Stomach (tissue), 9 donors: ENCODE measurements around the gene HYDIN. TPM values are rescaled to one million over a fixed set of nuclear protein-coding genes. Genes with fewer than 3 reads are reported as not detected.

ENCODE experiments used
- DNase-seq, 2 donors: peaks; one replicate each; pipeline versions ENCODE4 v3.0.0 to v3.0.0-alpha.2; 2013 to 2019
- H3K27ac ChIP-seq, 5 donors: fragments of 200-600 bp in 4 of 5; sonication (generic) in 4 of 5; one replicate each; pipeline ENCODE4 v1.5.1; 2013 to 2019; ENCODE audit warnings: mild to moderate bottlenecking in 1 of 5, moderate library complexity in 1 of 5
- H3K27me3 ChIP-seq, 3 donors: fragments of 200-600 bp; sonication (generic); one replicate each; pipeline ENCODE4 v1.5.1; 2017 to 2019; ENCODE audit warnings: mixed run types in 1 of 3
- H3K36me3 ChIP-seq, 4 donors: fragments of 200-600 bp; sonication (generic); 1 replicate in 3 of 4; 2 replicates in 1 of 4; pipeline ENCODE4 v1.5.1; 2016 to 2019
- H3K4me1 ChIP-seq, 4 donors: fragments of 200-600 bp; sonication (generic); one replicate each; pipeline ENCODE4 v1.5.1; 2016 to 2019
- H3K4me3 ChIP-seq, 4 donors: fragments of 200-600 bp; sonication (generic) in 3 of 4; one replicate each; pipeline ENCODE4 v1.5.1; 2016 to 2019; ENCODE audit warnings: mild to moderate bottlenecking in 1 of 4
- H3K9me3 ChIP-seq, 4 donors: fragments of 200-600 bp; sonication (generic); one replicate each; pipeline ENCODE4 v1.5.1; 2016 to 2019
- CTCF ChIP-seq, 7 experiments: fragments of 450-650 bp in 4 of 7; fragments of 200-600 bp in 3 of 7; sonication (generic) in 3 of 7; IDR thresholded peaks; one replicate each; pipeline ENCODE4 v1.5.1; 2016 to 2019; ENCODE audit warnings: antibody characterized with exemption in 7 of 7, control low read depth in 2 of 7, mild to moderate bottlenecking in 1 of 7
- EP300 ChIP-seq: sonication (generic); formaldehyde crosslinking; IDR thresholded peaks from one replicate; pipeline ENCODE4 v1.6.1; 2017; ENCODE audit warnings: antibody characterized with exemption
- POLR2A ChIP-seq, 4 donors: fragments of 450-650 bp; IDR thresholded peaks; one replicate each; pipeline ENCODE4 v1.6.1; 2016; ENCODE audit warnings: antibody characterized with exemption in 4 of 4, control low read depth in 2 of 4, mild to moderate bottlenecking in 1 of 4, moderate library complexity in 1 of 4
- POLR2AphosphoS5 ChIP-seq, 3 donors: sonication (generic); formaldehyde crosslinking; IDR thresholded peaks; one replicate each; pipeline ENCODE4 v1.6.1; 2016; ENCODE audit warnings: antibody characterized with exemption in 3 of 3
- WGBS, 5 donors: extraction: QIAGEN DNeasy Blood & Tissue Kit in 3 of 5; methylation state at CpG; one replicate each; pipeline versions ENCODE4 v1.1.5 to v1.1.7; 2013 to 2018; 5-methylcytosine and 5-hydroxymethylcytosine counted together
- intact Hi-C: fragments of 100-400 bp; cut with DNase I; formaldehyde crosslinking; loops from one replicate; pipeline ENCODE4 v1.15.1; 2023; ENCODE audit warnings: low total_unique reads
- polyA plus RNA-seq, 3 donors: library from polyadenylated mRNA; stranded (reverse); fragments of 200-250 nt; gene quantifications; one replicate each; pipeline ENCODE4 v1.2.3, GENCODE V29; 2013
- total RNA-seq, 5 donors: library from RNA; depleted of rRNA; stranded (reverse); fragments of >200 nt; gene quantifications; one replicate each; pipeline versions ENCODE4 v1.1.0 to v1.2.3, GENCODE V29; 2014 to 2016
- donor health status: healthy with polysubstance abuse.
- donor health status: Bipolar disorder and iron deficiency.
- donor health status: healthy.

Gene HYDIN
- total and polyA plus RNA-seq, 8 donors = 0.05 to 11.2 (median 0.58) TPM; not detected in 1

GRCh38 chr16:71225145-71225544 lies 5.4 kb downstream of the HYDIN start:
- 80 to 94% (median 90%) methylated on average over 3 of the region's 3 CpGs for WGBS, 5 donors
- Histone ChIP-seq H3K27me3 (peaks cover 0 to 8% (median 2%) of the 10 kb centered on the region in 3 donors), H3K27ac (no peak overlapping the region), H3K4me3 (no peak overlapping the region), H3K4me1 (no peaks in the 10 kb centered on the region), H3K36me3 (no peaks in the 10 kb centered on the region), H3K9me3 (peaks cover 5 to 65% (median 40%) of the 10 kb centered on the region in 4 donors)
- TF ChIP-seq POLR2A (IDR thresholded peaks at IDR 0.05) (no peak), CTCF (IDR thresholded peaks at IDR 0.05) (no peak), EP300 (no peak), POLR2AphosphoS5 (IDR thresholded peaks at IDR 0.05) (no peak)
- DNase-seq = no peak
- intact Hi-C loops = no loop called here

- no peaks in the 10 kb centered on the region for H3K36me3 ChIP-seq
- TF ChIP-seq CTCF (IDR thresholded peaks at IDR 0.05) = no peak
- no peak for TF ChIP-seq EP300
- no peak for TF ChIP-seq POLR2A (IDR thresholded peaks at IDR 0.05)
- TF ChIP-seq POLR2AphosphoS5 (IDR thresholded peaks at IDR 0.05) = no peak
- H3K4me3 ChIP-seq = no peak overlapping the region
- DNase-seq = no peak
- WGBS, 5 donors = 53 to 66% (median 59%) methylated on average over 4 of the region's 4 CpGs
- H3K9me3 ChIP-seq = peaks cover 0 to 24% (median 5%) of the 10 kb centered on the region in 4 donors
- H3K4me1 ChIP-seq = no peaks in the 10 kb centered on the region
- no peak overlapping the region for H3K27ac ChIP-seq
- intact Hi-C loops = loop anchor here (10.0 kb wide), 1 partner anchor 96 kb away; no protein-coding TSS in a partner anchor
- H3K27me3 ChIP-seq = no peaks in the 10 kb centered on the region
These were observed 12.1 kb downstream of the HYDIN start for GRCh38 chr16:71218306-71218963.

DNA sequence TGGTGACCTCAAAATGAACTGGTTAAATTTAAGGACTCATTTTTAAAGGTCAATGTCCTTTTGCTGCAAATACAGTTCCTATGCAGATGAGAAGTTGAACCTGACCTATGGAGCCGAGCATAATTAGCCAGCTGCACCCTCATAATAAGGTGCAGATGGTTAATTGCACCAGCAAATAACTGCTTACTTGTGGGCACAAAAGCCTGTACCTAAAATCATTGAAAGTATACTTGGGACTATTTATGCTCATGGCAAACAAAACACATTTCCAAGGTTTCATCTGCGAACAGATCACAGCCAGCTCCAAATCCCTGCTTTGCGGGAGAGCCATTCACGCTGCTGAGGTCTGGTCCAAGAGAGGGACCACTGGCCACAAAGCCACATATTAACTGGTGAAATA lies 13.0 kb downstream of the HYDIN start:
- intact Hi-C loops = loop anchor here (10.0 kb wide), 1 partner anchor 97 kb away; no protein-coding TSS in a partner anchor
- H3K4me1 ChIP-seq = no peaks in the 10 kb centered on the region
- no peaks in the 10 kb centered on the region for H3K36me3 ChIP-seq
- no peak overlapping the region for H3K27ac ChIP-seq
- no peak for DNase-seq
- H3K27me3 ChIP-seq = no peaks in the 10 kb centered on the region
- H3K4me3 ChIP-seq = no peak overlapping the region
- 66 to 85% (median 75%) methylated on average over 4 of the region's 4 CpGs for WGBS, 5 donors
- peaks cover 0 to 15% (median 5%) of the 10 kb centered on the region in 4 donors for H3K9me3 ChIP-seq
- TF ChIP-seq EP300 (no peak), POLR2A (IDR thresholded peaks at IDR 0.05) (no peak), CTCF (IDR thresholded peaks at IDR 0.05) (no peak), POLR2AphosphoS5 (IDR thresholded peaks at IDR 0.05) (no peak)

DNA sequence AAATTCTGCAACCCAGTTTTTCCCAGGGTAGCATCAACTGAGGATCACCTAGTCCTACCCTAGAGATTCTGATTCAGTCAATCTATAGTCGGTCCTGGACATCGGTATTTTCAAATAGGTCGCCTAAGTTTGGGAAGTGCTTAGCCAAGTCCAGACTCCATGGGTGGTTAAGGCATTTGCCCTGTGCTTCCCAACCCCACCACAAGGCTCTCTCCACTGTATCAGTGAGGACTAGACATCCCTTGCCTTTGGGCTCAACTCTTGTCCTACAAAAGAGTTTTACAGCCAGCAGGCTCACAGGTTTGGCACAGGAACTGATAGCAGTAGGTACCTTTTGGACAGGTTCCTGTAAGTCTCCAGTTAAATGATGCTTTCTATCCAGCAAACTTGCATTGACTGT lies 13.8 kb downstream of the HYDIN start:
- no peak for TF ChIP-seq EP300
- TF ChIP-seq POLR2A (IDR thresholded peaks at IDR 0.05) = no peak
- no peak for TF ChIP-seq CTCF (IDR thresholded peaks at IDR 0.05)
- TF ChIP-seq POLR2AphosphoS5 (IDR thresholded peaks at IDR 0.05) = no peak
- Histone ChIP-seq H3K9me3 (peaks cover 0 to 7% (median 2%) of the 10 kb centered on the region in 4 donors), H3K36me3 (no peaks in the 10 kb centered on the region), H3K4me3 (no peak overlapping the region), H3K27me3 (no peaks in the 10 kb centered on the region), H3K27ac (no peak overlapping the region), H3K4me1 (no peaks in the 10 kb centered on the region)
- intact Hi-C loops = loop anchor here (10.0 kb wide), 1 partner anchor 98 kb away; no protein-coding TSS in a partner anchor
- WGBS, 5 donors = 89 to 95% (median 90%) methylated on average over 3 of the region's 3 CpGs
- no peak for DNase-seq
